Bronchial epithelial cell (primary cell): Measurements from ENCODE around the gene DNAL1. TPM values are rescaled to one million over a fixed set of nuclear protein-coding genes. Genes with fewer than 3 reads are reported as not detected.
A peak's percentile ranks its signal among the peaks of the same experiment; 100 is the strongest.

ENCODE experiments used
- DNase-seq: peaks from one replicate; pipeline ENCODE4 v3.0.0-alpha.2; 2010; ENCODE audit warnings: low read depth
- FAIRE-seq: peaks from 2 replicates; lab custom pipeline; 2011; peaks lifted over from hg19 to GRCh38; lab: Jason Lieb, UNC
- H3K27me3 ChIP-seq: 2 replicates; pipeline ENCODE4 v1.5.1; 2011; ENCODE audit warnings: low read length; ENCODE audit not compliant: control insufficient read depth, insufficient read depth
- H3K36me3 ChIP-seq: 2 replicates; pipeline ENCODE4 v1.5.1; 2011; ENCODE audit warnings: low read length; ENCODE audit not compliant: control insufficient read depth, insufficient read depth
- H3K4me3 ChIP-seq: 2 replicates; pipeline ENCODE4 v1.5.1; 2011; ENCODE audit warnings: mild to moderate bottlenecking, low read depth, low read length, control low read depth
- total RNA-seq: library from RNA; depleted of rRNA; stranded (reverse); fragments of >200 nt; gene quantifications from 2 replicates; pipeline ENCODE4 v1.2.1, GENCODE V29; 2014
- TF ChIP-seq, protein P1 (sequence below): IDR thresholded peaks from 2 replicates; pipeline ENCODE4 v1.5.1; 2011; ENCODE audit warnings: mild to moderate bottlenecking, moderate library complexity, low read length, control low read depth, inconsistent platforms; ENCODE audit not compliant: insufficient read depth, severe bottlenecking

Gene DNAL1
- total RNA-seq, 1 donor from 2014 or later = 5.8 TPM

DNA sequence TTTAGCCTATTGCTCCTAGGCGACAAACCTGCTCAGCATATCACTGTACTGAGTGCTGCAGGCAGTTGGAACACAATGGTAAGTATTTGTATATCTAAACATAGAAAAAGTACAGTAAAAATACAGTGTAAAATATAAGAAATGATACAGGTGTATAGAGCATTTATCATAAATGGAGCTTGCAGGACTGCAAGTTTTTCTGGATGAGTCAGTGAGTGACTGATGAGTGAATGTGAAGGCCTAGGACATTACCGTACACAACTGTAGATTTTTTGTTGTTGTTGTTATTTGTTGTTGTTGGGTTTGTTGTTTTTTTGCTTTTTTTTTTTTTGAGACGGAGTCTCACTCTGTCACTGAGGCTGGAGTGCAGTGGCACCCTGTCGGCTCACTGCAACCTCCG is 36.0 kb downstream of the DNAL1 start:
- peak; percentile 42 for DNase-seq
- Histone ChIP-seq H3K36me3 (no peaks in the 10 kb centered on the region), H3K27me3 (no peaks in the 10 kb centered on the region), H3K4me3 (no peak overlapping the region)
- TF ChIP-seq, protein P1, sequence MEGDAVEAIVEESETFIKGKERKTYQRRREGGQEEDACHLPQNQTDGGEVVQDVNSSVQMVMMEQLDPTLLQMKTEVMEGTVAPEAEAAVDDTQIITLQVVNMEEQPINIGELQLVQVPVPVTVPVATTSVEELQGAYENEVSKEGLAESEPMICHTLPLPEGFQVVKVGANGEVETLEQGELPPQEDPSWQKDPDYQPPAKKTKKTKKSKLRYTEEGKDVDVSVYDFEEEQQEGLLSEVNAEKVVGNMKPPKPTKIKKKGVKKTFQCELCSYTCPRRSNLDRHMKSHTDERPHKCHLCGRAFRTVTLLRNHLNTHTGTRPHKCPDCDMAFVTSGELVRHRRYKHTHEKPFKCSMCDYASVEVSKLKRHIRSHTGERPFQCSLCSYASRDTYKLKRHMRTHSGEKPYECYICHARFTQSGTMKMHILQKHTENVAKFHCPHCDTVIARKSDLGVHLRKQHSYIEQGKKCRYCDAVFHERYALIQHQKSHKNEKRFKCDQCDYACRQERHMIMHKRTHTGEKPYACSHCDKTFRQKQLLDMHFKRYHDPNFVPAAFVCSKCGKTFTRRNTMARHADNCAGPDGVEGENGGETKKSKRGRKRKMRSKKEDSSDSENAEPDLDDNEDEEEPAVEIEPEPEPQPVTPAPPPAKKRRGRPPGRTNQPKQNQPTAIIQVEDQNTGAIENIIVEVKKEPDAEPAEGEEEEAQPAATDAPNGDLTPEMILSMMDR = no peak
- FAIRE-seq = no peak

DNA sequence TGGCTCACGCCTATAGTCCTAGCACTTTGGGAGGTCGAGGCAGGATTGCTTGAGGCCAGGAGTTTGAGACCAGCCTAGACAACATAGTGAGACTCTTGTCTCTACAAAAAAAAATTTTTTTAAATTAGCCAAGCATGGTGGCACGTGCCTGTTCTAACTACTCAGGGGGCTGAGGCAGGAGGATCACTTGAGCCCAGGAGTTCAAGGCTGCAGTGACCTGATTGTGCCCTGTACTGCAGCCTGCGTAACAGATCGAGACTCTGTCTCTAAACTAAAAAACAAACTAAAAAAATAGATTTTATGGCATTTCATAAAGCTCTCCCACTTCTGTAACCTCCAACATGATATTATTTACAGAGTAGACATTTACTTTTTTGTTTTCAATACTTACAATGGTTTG is 39.8 kb downstream of the DNAL1 start:
- FAIRE-seq = no peak
- Histone ChIP-seq H3K4me3 (no peak overlapping the region), H3K27me3 (no peaks in the 10 kb centered on the region), H3K36me3 (no peaks in the 10 kb centered on the region)
- DNase-seq = no peak
- TF ChIP-seq, protein P1 = no peak

DNA sequence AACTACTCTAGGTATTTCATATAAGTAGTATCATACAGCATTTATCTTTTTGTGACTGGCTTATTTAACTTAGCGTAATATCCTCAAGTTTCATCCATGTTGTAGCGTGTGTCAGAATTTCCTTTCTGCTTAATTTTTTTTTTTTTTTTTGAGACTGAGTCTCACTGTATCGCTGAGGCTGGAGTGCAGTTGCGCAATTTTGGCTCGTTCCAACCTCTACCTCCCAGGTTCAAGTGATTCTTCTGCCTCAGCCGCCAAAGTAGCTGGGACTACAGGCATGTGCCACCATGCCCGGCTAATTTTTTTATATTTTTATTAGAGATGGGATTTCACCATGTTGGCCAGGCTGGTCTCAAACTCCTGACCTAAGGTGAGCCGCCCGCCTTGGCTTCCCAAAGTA is 40.5 kb downstream of the DNAL1 start:
- no peak for FAIRE-seq
- no peak for DNase-seq
- Histone ChIP-seq H3K36me3 (no peaks in the 10 kb centered on the region), H3K27me3 (no peaks in the 10 kb centered on the region), H3K4me3 (no peak overlapping the region)
- TF ChIP-seq, protein P1 = no peak

DNA sequence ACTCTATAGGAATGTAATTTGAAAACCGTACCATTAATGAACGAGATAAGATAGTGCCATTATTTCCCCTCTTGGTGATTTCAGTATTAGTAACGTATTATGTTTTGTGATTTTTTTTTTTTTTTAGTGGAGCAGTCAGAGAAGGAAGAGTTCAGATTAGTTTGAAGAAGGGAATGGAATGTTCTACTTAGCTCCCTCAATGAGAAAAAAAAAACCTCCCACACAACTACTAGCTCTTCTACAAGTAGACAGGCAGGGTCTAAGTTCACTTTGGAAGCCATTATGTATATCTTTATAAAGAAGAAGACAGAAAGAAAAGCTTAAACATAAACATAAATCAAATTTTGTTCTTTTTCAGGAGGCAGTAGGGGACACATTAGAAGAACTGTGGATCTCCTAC is 42.1 kb downstream of the DNAL1 start:
- DNase-seq (no peak), FAIRE-seq (no peak)
- Histone ChIP-seq H3K36me3 (no peaks in the 10 kb centered on the region), H3K4me3 (no peak overlapping the region), H3K27me3 (no peaks in the 10 kb centered on the region)
- TF ChIP-seq, protein P1 = no peak

DNA sequence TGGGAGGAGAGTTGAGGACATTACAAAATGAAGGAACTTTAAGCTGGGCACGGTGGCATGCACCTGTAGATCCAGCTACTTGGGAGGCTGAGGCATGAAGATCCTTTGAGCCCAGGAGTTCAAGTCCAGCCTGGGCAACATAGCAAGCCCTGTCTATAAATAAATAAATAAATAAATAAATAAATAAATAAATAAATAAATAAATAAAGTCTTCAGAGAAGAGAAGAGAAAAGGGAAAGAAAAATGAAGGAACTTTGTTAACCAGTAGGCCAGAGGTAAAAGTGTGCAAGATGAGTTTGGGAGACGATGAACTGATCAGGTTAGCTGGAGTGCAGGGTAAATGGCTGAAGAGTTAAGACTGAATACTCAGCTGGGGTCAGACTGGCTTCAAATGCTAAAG is 49.3 kb downstream of the DNAL1 start:
- FAIRE-seq (no peak), DNase-seq (no peak)
- TF ChIP-seq, protein P1 = no peak
- no peak overlapping the region for H3K4me3 ChIP-seq
- H3K36me3 ChIP-seq = no peaks in the 10 kb centered on the region
- no peaks in the 10 kb centered on the region for H3K27me3 ChIP-seq

DNA sequence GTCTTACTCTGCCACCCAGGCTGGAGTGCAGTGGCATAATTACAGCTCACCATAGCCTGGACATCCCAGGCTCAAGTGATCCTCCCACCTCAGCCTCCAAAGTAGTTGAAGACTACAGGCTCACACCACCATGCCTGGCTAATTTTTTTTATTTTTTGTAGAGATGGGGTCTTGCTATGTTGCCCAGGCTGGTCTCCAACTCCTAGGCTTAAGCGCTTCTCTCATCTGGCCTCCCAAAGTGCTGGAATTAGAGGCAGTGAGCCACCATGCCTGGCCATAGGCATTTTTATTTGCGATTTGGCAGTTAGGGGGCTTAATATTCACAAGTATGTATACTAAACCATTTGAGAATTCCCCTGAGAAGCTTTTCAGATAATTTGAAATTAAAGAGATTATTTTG is 50.3 kb downstream of the DNAL1 start:
- no peak for DNase-seq
- Histone ChIP-seq H3K27me3 (no peaks in the 10 kb centered on the region), H3K36me3 (no peaks in the 10 kb centered on the region), H3K4me3 (no peak overlapping the region)
- TF ChIP-seq, protein P1 = no peak
- no peak for FAIRE-seq
